Measurements from ENCODE around the gene GPR21.

DNA sequence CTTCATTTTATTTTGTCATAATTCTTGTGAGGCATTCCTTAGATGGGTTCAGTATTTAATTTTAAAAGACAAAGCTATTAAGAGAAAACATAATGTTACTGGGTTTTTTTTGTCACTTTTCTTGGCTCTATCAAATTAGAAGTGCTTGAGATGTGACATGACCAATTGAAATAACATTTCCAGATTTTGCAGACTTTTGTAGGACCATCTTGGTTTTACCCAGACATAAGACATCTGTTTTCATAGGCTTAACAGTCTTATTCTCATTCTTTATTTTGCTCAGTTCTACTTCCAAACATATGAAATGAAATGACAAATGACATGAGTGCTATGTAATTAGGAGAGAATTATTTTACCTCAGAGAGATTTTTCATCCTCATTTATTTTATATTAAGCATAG, 19.6 kb downstream of the GPR21 start:
- TF ChIP-seq, protein P1, sequence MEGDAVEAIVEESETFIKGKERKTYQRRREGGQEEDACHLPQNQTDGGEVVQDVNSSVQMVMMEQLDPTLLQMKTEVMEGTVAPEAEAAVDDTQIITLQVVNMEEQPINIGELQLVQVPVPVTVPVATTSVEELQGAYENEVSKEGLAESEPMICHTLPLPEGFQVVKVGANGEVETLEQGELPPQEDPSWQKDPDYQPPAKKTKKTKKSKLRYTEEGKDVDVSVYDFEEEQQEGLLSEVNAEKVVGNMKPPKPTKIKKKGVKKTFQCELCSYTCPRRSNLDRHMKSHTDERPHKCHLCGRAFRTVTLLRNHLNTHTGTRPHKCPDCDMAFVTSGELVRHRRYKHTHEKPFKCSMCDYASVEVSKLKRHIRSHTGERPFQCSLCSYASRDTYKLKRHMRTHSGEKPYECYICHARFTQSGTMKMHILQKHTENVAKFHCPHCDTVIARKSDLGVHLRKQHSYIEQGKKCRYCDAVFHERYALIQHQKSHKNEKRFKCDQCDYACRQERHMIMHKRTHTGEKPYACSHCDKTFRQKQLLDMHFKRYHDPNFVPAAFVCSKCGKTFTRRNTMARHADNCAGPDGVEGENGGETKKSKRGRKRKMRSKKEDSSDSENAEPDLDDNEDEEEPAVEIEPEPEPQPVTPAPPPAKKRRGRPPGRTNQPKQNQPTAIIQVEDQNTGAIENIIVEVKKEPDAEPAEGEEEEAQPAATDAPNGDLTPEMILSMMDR (IDR thresholded peaks at IDR 0.05) = no peak
- TF ChIP-seq POLR2AphosphoS5 (IDR thresholded peaks at IDR 0.05) = no peak
